HG02970 (cell line): ENCODE results near the gene CPVL.
"Not testable (repeated sequence)": the region's sequence is repeated elsewhere in the genome, so short reads cannot be mapped to it uniquely, and the experiment has no call there.

Source experiments
- ATAC-seq: cut with Tn5 transposase; IDR thresholded peaks from one replicate; pipeline ENCODE4 v1.9.1; 2021; ENCODE audit warnings: mild to moderate bottlenecking, moderate library complexity, moderate number of reproducible peaks; ENCODE audit not compliant: unreplicated experiment, low FRiP score

CPVL gene

DNA sequence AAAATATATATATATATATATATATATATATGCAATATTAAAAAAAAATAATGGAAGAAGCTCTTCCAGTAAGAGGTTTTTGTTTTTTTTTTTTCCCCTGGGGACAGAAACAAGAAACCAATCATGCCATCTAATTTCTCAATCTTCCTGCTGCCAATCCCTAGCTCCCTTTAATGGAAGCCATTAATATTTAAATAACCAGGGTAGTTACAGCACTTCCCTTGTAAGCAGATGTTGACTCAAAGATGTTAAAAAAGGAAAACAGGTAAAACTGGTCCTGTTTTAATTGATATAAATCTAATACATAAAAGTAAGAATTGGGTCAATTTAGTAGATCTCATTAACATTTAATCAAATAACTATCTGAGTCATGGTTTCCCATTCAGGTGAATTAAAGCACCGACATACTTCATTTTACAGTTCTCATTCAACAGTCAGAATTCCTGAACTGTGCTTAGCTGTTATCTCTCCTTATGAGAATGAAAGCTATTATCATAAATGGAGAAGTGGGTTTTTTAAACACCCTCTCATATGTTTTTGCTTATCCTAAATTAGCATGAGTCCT lies 22.6 kb downstream of the CPVL start:
- no peak for ATAC-seq

DNA sequence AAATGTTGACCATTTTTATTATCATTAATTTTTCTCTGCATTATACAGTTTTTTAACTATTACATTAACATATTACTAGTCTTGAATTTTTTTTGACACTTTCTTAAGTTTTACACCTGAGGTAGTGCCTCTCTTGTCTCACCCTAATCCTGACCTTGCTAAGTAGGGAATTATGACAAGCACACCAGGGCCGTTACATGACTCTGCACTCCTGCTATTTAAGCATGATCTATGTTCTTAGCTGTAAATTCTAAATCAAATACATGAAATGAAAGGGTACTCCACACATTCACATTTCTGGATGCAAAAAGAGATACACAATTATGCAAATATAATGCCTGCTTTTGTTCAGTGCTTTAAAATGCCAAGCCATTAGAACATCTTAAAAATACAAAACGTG lies 23.6 kb downstream of the CPVL start:
- no peak for ATAC-seq

DNA sequence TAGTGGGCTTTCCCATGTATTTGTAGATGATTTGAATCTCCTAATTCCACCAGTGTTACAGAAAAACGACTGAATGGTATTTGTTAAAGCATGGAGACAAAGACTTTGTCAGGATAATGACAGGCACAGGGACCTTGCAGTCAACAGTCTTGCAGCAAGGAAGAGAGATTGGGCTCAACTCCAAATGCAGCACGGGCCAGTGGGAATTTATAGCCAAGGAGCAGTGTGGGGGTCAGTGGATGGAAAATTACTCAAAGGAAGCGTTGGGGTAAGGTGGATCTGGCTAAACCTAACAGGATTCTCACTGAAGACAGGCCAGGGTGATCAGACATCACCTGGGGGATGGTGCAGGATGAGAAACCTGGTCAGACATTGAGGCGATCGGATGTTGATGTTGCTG lies 24.3 kb downstream of the CPVL start:
- ATAC-seq = no peak

DNA sequence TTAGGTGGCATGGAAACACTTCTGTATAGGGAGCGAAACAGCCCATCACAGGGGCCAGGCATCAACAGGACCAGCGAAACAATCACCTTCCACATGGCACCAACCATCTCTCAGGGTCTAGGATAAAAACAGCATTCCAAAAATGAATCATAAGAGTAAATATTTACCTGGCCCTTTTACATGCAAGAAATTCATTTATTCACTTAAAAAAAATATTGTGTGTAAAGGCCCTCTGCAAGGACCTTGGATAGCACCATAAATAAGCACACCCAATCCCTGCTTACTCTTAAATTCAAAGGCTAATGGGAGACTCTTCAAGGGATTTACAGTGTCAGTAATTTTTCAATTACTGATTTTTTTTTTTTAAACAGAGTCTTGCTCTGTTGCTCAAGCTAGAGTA lies 25.4 kb downstream of the CPVL start:
- ATAC-seq = no peak

DNA sequence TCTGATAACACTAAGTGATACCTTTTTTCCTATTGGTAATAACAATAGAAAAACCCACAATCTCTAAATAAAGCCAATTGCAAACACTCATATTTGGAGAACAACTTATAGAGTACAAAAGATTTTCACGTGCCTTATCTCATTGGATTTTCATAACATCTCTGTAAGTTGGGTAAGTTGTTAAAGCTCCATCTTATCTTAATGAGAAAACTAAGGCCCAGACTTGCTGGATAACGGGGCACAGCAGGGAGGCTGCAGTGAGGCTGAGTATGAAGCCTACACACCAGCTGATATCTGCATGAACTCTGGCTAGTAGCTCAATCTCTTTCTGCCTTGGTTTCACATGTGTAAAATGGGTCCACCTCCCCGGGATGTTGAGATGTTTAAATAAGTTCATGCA lies 26.8 kb downstream of the CPVL start:
- no peak for ATAC-seq

DNA sequence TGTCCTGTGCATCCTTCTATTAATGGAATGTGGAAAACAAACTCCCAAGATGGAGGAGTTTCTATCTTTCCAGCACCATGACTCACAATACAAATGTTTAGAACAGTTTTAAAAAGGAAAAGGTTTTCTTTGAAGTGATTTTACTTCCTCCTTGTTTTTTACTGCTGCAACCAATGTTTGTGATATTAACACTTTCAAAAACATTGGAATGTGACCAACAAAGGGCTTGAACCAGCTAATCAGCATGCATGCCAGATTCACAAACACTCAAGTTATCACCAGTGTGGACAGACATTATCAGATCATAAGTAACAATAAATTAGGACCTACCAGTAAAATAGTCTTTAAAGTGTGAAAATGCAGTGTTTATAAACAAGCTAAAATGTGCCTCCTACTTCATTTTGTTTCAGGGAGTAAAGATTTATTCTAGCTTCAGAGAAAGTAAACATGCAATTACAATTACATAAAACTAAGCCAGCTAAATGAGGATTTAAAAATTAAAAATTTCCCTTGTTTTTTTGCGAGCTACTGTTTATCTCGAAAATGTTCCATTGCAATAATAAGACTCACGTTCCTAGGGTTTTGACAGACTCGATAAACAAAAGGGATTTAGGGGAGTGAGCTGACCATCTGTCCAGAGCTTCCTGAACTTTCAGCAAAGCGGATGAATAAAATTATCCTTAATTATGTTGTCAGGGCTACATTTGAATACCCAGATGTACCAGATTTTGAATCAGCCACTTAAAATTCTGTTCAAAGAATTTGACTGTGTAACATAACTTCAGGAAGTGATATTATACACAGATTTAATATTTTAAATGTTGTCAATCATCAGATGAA lies 29.8 kb downstream of the CPVL start:
- no peak for ATAC-seq

DNA sequence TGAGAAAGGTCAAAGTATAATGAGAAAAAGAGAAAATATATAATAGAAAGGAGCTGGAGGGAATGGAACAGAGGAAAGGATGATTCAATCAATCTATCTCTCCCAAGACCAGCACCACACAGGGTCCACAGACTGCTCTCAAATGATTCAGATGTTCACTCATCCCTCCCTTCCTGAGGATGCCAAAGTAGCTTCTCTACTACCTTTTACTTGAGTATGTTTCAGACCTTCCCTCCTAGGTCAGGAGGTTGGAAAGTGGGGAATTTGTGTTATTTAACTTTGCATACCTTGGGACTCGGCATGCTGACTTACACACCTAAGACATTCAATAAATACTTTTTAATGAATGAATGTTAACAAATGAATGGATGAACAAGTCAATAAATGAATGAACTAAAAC lies 30.6 kb downstream of the CPVL start:
- no peak for ATAC-seq

DNA sequence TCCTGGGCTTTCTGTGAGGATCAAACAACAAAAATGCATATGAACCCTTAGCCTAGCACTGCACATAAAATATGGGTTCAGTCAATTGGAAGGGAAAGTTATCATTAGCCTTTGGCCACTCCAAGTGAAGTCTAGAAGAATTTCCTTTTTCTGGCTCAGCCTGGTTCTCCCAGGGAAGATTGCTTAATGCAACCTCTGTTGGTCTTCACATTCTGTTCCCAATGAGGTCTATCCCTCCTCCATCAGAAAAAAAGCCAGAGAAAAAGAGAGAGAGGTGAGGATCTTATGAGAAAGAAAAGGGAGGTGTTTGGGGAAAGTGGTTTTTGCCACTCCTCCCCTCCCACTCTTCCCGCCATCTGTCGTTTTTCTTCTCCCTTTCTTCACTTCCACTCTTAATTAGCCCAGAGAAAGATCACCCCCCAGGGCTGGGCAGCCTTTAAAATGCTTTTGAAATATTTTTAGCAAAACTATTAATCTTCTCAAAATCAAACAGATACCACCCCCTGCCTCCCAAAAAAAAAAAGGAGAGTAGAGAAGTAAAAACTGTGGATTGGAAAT lies 31.1 kb downstream of the CPVL start:
- ATAC-seq = no peak

DNA sequence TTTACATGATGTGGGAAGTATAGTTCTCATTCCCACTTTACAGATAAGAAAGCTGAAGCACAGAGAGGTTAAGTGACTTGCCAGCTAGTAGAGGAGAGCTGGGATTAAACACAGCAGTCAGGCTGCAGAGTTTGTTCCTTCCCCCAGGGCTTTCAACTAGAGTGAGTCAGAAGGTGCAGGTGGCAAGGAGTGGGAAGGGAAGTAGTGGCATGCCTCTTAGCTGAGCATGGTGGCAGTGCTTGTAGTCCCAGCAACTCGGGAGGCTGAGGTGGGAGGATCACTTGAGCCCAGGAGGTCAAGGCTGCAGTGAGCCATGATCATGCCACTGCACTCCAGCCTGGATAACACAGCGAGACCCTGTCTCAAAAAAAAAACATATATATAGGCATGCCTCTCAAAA lies 32.1 kb downstream of the CPVL start:
- ATAC-seq = not testable (repeated sequence)

DNA sequence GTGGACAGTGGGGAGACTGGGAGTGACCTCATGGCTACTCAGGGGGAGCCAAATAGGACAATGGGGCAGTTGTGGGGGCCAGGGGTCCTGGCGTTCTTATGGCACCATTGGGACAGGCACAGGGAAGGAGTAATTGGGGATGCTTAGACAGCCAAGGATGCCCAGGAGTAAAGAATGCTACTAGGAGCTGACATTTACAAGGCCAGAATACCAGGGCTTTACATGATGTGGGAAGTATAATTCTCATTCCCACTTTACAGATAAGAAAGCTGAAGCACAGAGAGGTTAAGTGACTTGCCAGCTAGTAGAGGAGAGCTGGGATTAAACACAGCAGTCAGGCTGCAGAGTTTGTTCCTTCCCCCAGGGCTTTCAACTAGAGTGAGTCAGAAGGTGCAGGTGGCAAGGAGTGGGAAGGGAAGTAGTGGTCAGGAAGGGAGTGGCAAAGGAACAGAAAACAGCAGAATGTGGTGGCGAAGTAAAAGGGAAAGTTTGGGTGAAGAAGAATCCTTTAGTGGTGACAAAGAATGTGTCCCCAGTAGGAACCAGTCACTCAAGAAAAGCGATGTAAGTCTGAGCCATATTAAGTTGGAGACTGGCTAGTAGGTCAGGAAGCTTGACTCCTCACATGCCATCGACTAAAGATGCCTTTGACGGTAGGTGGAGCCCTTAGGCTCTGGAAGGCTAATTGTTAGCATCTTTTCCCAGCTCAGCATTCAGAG lies 32.8 kb downstream of the CPVL start:
- ATAC-seq = no peak

DNA sequence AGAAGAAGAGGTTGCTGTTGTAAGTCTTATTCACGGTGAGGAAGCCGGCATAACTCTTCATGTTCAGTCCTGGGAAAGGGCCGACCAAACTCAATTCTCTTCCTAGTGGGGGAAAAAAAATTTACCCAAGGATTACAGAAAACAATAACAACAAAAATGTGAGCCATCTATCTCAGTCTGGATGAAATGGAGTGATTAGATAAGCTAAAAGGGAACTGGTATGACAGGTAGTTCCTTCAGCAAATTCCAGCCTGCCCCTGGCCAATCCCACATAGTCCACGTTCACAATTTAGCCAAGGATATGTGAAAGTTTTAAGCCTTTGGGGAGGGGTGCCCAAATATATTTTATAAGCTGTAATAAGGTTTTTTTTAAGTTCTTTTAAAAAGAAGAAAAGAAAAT lies 33.6 kb downstream of the CPVL start:
- ATAC-seq = no peak

DNA sequence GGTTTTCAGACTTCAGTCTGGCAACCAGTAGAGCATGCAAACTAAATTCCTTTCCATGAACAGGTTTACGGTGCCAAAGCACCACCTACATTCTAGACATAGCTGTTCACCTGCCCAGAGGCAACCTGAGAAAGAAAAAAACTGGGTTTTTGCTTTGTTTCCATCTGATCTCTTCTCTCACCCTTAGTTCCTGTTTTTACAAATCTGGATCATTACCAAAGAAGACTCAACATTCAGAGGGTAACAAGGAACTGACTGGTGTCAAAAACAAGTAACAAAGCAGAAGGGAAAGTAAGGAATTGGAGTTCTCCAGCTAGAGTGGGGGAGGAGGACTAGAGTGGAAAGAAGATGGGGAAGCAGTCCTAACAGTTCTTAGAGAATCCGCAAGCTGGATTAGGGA lies 36.4 kb downstream of the CPVL start:
- no peak for ATAC-seq

DNA sequence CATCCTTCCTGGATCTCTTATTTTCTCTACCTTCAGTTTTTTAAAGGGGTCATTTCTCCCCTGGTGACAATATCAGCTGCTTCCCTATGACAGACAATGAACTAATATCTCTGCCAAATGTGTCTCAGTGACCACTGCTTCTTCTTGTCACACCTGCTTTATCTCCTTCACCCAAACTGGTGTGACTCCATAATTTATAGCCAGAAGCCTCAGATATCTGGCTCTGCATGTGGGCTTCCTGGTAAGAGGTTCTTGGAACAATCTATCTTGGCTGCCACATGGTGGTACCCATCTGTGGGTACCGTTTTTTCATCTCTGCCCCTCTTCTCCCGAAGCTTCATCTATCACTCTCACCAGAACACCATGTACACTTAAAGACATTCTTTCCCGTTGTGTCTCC lies 37.0 kb downstream of the CPVL start:
- no peak for ATAC-seq

DNA sequence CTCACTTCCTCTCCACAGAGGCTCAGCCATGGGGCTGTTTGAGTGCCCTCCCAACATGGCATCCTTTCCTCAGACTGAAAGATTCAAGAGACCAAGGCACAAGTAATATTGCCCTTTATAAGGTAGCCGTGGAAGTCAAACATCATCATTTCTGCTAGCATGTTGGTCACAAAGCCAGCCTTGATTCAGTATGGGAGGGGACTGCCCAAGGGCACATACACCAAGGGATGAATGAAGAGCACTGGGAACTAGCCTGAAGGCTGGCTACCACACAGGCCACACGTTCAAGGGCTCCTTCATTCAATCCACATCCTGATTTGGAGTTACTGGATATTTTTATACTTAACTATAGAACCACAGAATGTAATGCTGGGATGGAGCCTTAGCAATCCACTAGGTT lies 39.3 kb downstream of the CPVL start:
- no peak for ATAC-seq

DNA sequence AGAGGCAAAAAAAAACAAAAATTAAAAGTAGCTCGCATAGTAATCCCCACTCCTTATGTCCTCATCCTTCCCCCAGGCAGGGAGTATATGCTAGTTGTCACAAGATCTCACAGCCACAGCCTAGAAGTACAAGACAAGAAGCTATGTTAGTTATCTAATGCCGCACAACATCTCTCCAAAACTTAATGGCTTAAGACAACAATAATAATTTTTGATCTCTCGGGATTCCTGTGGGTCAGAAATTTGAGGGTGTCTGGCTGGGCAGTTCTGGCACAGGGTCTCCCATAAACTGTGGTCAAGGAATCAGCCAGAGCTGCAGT lies 39.7 kb downstream of the CPVL start:
- ATAC-seq = no peak

DNA sequence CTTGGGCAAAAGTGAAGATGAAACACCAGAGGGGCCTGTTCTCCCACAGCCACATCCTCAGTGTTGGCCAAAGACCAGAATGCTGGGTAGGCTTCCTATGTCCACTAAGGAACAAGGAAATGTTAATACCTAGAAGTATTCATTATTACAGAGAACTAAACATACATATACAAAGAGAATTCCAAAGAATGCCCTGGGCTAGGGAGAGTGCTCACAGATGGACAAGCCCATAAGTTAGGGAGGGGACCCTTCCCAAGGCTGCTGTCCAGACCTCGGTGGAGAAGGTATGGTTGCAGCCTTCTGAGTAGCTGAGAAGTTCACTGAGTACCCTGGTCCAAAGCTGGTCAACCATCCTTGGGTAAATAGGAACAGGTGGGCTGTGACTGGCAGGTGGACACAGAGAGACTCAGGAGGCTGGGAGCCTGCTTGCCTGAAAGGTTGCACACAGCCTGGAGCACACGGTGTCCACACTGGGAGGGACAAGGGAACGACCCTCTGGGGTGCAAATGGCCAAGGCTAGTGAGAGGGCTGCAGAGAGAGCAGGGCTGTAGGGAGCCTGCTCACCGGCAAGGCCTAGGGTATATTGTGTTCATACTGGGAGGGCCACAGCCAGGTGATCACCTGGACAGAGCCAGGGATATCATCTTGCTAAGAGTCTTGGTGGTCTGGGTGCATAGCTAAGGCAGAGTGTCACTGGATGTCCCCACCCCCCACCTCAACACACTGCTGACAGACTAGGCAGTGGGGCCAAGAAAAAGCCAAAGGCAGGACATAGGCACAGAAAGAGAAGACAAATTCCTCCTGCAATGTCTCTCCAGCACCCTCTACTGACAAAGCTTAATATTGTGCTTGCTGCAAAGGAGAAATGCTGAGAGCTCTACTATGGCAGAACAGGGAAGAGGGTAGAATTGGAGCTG lies 40.3 kb downstream of the CPVL start:
- no peak for ATAC-seq

DNA sequence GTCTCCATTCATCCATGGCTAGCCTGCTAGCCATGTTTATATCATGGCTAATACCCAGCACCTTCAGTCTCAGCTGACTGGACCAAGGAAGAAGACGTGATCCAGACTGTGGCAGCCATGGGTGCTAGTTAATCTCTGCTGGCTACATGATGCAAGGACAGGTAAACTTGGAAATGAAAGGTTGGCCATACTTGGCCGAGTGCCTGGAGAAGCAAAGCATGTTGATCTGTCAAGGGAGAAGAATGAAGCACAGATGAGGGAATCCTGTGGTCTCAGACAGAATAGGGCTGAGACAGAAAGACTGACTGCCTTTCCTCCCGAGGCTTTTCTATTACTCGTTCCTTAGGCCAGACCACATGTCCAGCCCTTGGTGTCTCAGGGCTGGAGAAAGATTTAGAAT lies 41.1 kb downstream of the CPVL start:
- no peak for ATAC-seq

DNA sequence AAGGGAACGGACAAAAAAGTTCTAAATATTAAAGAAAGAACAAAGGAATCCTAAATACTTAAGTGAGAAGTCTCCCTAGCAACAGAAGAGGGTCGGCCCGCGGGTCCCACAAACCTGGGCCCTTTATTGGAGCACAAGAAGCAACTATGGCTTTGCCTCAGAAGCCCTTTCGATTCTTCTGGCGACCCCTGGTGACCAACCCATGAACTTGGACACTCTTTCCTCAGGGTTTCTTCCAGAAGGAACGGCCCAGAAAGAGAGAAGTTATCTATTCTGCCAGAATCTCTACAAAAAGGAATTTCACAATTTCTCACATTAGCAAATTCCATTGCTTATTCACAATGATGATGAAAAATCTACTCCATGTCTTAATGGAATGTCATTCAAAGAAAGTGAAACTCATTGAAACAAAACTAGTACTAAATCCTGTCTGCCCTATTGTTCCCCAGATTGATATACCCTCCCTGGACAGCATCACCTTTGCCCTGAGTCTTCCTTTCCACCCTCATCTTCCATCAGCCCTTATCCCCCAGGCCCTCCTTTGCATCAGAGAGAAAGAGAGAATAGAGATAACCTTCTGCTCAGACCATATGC lies 43.7 kb downstream of the CPVL start:
- ATAC-seq = no peak

DNA sequence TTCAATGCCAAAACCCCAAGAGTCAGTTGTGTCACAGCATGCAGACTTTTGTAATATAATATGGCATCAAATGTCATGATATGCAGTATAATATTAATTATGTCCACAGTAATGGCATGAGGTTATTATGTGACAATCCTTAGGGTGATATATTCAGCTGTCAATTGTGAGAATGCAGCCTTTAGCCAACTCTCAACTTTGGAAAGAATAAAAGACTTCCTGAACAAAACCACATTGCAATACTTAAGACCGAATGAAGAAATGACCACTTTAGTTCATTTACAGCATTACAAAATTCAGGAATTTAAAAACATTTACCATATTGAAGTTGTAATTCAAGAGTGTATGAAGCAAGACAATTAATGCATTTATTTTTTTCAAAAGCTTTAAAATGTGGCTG lies 45.4 kb downstream of the CPVL start:
- ATAC-seq = no peak
